ENCODE measurements around the gene ZNF655. TPM values are rescaled to one million over a fixed set of nuclear protein-coding genes. Genes with fewer than 3 reads are reported as not detected.
"Not testable (repeated sequence)": the region's sequence is repeated elsewhere in the genome, so short reads cannot be mapped to it uniquely, and the experiment has no call there.

Gene ZNF655
- total RNA-seq, 1 donor from 2014 or later = 31.5 TPM

- DNase-seq (ENCODE audit: low read depth) = no peak
- TF ChIP-seq, protein P1, sequence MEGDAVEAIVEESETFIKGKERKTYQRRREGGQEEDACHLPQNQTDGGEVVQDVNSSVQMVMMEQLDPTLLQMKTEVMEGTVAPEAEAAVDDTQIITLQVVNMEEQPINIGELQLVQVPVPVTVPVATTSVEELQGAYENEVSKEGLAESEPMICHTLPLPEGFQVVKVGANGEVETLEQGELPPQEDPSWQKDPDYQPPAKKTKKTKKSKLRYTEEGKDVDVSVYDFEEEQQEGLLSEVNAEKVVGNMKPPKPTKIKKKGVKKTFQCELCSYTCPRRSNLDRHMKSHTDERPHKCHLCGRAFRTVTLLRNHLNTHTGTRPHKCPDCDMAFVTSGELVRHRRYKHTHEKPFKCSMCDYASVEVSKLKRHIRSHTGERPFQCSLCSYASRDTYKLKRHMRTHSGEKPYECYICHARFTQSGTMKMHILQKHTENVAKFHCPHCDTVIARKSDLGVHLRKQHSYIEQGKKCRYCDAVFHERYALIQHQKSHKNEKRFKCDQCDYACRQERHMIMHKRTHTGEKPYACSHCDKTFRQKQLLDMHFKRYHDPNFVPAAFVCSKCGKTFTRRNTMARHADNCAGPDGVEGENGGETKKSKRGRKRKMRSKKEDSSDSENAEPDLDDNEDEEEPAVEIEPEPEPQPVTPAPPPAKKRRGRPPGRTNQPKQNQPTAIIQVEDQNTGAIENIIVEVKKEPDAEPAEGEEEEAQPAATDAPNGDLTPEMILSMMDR (conservative IDR thresholded peaks at IDR 0.05; ENCODE audit: low read depth, low read length) = no peak
- H3K4me3 ChIP-seq (ENCODE audit: low read depth, low read length) = no peak overlapping the region
Measured at GRCh38 chr7:99560834-99561736, 2.6 kb downstream of the ZNF655 start.

DNA sequence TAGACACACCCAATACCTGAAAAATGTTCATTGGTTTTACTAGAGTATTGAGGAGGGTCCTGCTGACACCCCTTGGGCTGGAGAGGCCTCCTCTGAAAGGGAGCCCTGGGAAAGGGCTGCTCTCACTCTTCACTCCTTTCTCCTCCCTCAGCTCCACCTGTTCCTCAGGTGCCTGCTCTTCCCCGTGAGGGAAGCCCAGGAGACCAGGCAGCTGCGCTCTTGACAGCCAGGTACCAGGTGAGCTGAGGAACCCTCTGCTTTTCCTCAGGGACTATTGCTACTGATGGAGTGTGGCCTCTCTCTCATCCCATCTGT is 3.3 kb downstream of the ZNF655 start:
- no peak overlapping the region for H3K4me3 ChIP-seq (ENCODE audit: low read depth, low read length)
- TF ChIP-seq, protein P1 (conservative IDR thresholded peaks at IDR 0.05; ENCODE audit: low read depth, low read length) = no peak
- DNase-seq (ENCODE audit: low read depth) = no peak

DNA sequence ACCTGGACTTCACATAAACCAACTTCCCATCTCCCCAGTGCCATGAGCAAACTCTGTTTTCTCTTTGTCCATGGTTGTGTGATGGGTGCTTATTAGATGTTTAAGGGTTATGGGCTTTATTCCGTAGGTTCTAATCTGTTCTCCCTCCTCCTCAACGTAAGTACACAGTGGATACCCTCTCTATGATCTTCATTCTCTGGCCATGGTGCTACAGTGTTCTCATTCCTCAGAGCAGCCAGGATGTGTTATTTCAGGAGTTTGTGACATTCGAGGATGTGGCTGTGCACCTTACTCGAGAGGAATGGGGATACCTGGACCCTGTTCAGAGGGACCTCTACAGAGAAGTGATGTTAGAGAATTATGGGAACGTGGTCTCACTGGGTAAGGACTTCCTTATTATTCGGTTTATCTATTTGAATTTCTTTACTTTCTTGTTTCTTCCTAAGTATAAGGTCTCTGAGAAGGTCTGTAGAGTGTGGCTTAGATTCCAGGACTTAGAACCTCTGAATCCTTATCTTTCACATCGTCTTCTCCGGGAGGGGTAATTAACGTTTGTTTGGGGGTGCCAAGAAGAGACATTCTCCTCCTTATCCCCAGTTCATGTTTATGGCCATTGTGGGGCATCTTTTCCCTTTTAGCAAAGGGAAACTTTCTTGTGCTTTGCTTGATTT is 3.8 kb downstream of the ZNF655 start:
- TF ChIP-seq, protein P1 (conservative IDR thresholded peaks at IDR 0.05; ENCODE audit: low read depth, low read length) = no peak
- H3K4me3 ChIP-seq (ENCODE audit: low read depth, low read length) = no peak overlapping the region
- DNase-seq (ENCODE audit: low read depth) = no peak

- H3K4me3 ChIP-seq (ENCODE audit: low read depth, low read length) = no peak overlapping the region
- TF ChIP-seq, protein P1 (conservative IDR thresholded peaks at IDR 0.05; ENCODE audit: low read depth, low read length) = no peak
- peak; percentile 96 for DNase-seq (ENCODE audit: low read depth)
Measured at GRCh38 chr7:99562832-99563231, 4.4 kb downstream of the ZNF655 start.

- TF ChIP-seq, protein P1 (conservative IDR thresholded peaks at IDR 0.05; ENCODE audit: low read depth, low read length) = no peak
- no peak overlapping the region for H3K4me3 ChIP-seq (ENCODE audit: low read depth, low read length)
- DNase-seq (ENCODE audit: low read depth) = no peak
Measured at GRCh38 chr7:99563650-99564049, 5.2 kb downstream of the ZNF655 start.

- DNase-seq (ENCODE audit: low read depth) = not testable (repeated sequence)
Measured at GRCh38 chr7:99568770-99569169, 10.3 kb downstream of the ZNF655 start.

DNA sequence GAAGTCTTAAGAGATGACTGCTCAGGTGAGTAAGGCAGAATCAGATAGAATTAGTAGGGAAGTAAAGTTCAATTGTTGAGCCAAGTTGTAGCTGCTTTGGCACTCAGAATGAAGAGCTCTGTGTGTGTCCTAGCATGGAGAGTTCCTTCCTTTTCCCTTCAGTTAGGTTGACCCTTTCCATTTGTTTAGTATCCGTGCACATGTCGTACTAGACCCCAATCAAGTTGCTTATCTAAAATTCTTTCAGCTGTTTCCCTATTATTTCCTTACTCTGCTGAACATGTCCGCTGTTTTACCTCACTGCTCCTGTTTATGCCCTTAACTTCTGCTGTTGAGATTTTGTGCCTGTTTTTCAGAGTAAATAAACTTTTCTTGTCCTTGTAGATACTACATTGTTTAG is 13.3 kb downstream of the ZNF655 start:
- TF ChIP-seq, protein P1 (conservative IDR thresholded peaks at IDR 0.05; ENCODE audit: low read depth, low read length) = no peak
- DNase-seq (ENCODE audit: low read depth) = no peak
- no peak overlapping the region for H3K4me3 ChIP-seq (ENCODE audit: low read depth, low read length)

More at GRCh38 chr7:99568770-99569169, 10.3 kb downstream of the ZNF655 start:
- H3K4me3 ChIP-seq (ENCODE audit: low read depth, low read length) = not testable (repeated sequence)
